KOPT-K1 (cell line): ENCODE results near the gene CATSPERZ.

ENCODE experiments used
- H3K27ac ChIP-seq: fragments of 200-600 bp; sonication (generic); 2 replicates; pipeline ENCODE4 v1.5.1; 2016; ENCODE audit warnings: antibody characterized with exemption, mild to moderate bottlenecking, low read depth, low read length; ENCODE audit not compliant: poor library complexity, severe bottlenecking
- H3K36me3 ChIP-seq: fragments of 200-600 bp; sonication (generic); 2 replicates; pipeline ENCODE4 v1.5.1; 2017; ENCODE audit warnings: antibody characterized with exemption, mild to moderate bottlenecking, low read length, moderate library complexity; ENCODE audit not compliant: insufficient read depth
- H3K9me3 ChIP-seq: fragments of 200-600 bp; sonication (generic); 2 replicates; pipeline ENCODE4 v1.5.1; 2017; ENCODE audit warnings: antibody characterized with exemption, low read length, mild to moderate bottlenecking; ENCODE audit not compliant: insufficient read depth, poor library complexity, severe bottlenecking

The CATSPERZ gene

DNA sequence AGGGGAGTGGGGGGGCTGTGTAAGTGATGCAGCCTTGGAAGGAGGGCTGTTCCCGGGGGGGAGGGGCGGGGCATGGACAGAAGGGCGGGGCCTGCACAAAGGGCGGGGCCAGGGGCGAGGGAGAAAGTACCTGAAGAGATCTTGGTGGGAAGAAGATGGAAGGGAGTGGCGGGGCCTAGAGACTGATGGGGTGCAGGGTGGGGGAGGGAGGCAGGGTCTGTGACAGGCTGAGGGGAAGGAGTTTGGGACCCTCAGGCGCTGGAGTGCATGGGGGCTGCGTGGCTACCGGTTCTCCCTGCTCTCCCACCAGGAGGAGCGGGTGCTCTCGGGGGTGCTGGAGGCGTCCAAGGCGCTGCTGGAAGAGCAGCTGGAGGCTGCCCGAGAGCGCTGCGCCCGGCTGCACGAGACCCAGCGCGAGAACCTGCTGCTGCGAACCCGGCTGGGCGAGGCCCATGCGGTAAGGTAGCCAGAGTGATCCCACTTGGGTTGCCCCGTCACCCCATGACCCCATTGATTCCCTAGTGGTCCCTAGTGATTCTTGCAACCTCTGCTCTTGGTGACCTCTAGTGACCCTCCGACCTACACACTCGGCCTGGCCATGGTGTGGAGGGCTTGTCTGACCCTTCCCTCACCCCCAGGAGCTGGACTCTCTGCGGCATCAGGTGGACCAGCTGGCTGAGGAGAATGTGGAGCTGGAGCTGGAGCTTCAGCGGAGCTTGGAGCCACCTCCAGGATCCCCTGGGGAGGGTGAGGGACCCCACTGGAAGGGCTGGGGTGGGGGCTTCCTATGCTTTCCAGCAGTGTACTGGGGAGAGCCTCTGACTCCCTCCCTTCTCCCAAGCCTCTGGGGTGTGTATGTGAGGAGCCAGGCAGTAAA, 42.9 kb downstream of the CATSPERZ start:
- no peaks in the 10 kb centered on the region for H3K9me3 ChIP-seq
- no peak overlapping the region for H3K27ac ChIP-seq
- 0 out of 2 replicates have a peak, but pooled peaks cover 11% of the 10 kb centered on the region for H3K36me3 ChIP-seq

DNA sequence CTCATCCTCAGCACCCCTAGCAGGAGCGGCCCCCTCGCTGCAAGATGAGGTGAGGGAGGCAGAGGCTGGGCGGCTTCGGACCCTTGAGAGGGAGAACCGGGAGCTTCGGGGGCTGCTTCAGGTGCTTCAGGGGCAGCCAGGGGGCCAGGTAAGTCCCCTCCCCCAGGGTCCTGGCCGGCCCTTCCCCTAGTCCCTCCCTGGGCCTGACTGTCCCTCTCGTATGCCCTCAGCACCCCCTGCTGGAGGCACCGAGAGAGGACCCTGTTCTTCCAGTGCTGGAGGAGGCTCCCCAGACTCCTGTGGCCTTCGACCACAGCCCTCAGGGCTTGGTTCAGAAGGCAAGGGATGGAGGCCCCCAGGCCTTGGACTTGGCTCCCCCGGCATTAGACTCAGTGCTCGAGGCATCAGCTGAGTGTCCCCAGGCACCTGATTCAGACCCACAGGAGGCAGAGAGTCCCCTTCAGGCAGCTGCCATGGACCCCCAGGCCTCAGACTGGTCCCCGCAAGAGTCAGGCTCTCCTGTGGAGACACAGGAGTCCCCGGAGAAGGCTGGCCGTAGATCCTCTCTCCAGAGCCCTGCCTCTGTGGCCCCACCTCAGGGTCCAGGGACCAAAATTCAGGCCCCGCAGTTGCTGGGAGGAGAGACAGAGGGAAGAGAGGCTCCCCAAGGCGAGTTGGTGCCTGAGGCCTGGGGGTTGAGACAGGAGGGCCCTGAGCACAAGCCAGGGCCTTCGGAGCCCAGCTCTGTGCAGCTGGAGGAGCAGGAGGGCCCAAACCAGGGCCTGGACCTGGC, 43.8 kb downstream of the CATSPERZ start:
- 0 out of 2 replicates have a peak, but pooled peaks cover 11% of the 10 kb centered on the region for H3K36me3 ChIP-seq
- no peaks in the 10 kb centered on the region for H3K9me3 ChIP-seq
- H3K27ac ChIP-seq = no peak overlapping the region

DNA sequence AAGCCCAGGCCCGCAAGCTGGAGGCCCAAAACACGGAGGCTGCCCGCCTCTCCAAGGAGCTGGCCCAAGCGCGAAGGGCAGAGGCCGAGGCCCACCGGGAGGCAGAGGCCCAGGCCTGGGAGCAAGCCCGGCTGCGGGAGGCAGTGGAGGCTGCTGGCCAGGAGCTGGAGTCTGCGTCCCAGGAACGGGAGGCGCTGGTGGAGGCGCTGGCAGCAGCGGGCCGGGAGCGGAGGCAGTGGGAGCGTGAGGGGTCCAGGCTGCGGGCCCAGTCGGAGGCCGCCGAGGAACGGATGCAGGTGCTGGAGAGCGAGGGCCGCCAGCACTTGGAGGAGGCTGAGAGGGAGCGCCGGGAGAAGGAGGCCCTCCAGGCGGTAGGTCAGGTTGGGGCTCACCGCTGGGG, 44.6 kb downstream of the CATSPERZ start:
- Histone ChIP-seq H3K9me3 (no peaks in the 10 kb centered on the region), H3K27ac (no peak overlapping the region), H3K36me3 (peaks cover 11% of the 10 kb centered on the region; the same call in 1 of the 2 replicates)

DNA sequence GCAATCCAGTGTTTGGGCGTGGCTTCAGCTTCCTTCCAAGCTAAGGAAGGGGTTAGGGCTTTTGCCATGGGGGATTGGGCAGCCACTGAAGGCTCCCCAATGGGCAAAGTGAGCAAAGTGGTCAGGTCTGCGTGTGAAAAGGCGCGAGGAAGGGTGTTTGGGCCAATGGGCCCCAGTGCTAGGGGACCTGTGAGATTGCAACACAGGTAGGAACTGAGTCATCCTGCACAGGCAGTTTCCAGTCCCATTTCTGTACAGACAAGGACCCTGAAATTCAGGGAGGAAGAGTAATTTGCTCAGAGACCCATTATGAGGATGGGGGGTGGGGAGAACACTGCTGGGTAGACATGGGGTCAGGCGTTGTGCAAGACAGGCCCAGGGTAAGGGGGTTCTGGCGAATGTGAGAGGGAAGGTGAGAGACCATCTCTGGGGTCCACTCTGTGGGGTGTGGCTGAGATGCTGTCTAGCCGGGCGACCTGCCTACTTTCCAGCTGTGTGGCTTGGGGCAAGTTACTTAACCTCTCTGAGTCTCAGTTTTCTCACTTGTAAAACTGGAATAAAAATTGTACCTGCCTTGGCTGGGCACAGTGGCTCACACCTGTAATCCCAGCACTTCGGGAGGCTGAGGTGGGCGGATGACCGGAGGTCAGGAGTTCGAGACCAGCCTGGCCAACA, 47.2 kb downstream of the CATSPERZ start:
- Histone ChIP-seq H3K36me3 (peaks cover 11% of the 10 kb centered on the region; the same call in 1 of the 2 replicates), H3K9me3 (no peaks in the 10 kb centered on the region), H3K27ac (no peak overlapping the region)

DNA sequence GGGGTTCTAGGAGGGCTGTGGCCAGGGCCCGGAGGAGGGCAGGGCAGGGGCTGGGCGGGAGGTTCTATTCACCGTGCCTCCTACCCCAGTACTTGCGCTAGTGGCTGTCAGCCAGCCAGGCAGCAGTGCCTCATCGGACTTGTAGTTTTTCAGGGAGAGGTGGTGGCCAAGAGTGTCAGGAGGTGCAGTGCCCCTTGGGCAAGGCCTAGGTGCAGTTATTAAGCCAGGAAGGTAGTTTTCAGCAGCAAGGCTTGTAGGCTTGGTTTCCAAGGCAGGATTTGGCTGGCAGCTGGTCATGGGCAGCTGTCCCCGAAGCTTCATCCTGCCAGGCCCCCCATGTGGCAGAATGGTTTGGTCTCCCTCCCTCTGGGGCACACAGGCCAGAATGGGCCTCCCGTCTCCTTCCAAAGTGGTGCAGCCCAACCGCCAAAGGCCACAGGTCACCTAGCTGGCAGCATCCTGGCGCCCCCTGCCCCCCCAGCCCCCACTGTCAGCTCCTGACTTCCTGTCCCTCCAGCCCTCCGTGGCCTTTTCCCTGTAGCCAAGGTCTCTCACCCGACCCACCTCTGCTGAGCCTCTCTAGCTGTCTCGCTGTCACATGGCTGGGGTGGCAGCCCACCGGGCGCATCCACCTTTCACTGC, 48.3 kb downstream of the CATSPERZ start:
- H3K27ac ChIP-seq = no peak overlapping the region
- peaks cover 12% of the 10 kb centered on the region; the same call in 1 of the 2 replicates for H3K36me3 ChIP-seq
- H3K9me3 ChIP-seq = no peaks in the 10 kb centered on the region

DNA sequence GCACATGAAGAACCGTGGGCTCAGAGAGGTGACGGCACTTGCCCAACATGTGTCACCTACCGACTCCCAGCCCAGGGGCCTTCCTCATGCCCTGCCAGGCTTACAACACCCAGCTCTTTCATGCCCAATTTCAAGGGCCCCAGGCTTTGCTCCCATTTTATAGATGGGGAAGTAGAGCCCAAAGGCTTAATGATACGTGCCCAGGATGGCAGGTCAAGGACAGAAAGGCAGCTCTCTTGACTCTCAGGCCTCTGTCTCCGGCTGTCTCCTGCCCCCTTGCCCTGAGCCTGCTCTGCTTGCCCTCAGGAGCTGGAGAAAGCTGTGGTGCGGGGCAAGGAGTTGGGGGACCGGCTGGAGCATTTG, 48.8 kb downstream of the CATSPERZ start:
- Histone ChIP-seq H3K27ac (no peak overlapping the region), H3K36me3 (peaks cover 13% of the 10 kb centered on the region; the same call in 1 of the 2 replicates), H3K9me3 (no peaks in the 10 kb centered on the region)

DNA sequence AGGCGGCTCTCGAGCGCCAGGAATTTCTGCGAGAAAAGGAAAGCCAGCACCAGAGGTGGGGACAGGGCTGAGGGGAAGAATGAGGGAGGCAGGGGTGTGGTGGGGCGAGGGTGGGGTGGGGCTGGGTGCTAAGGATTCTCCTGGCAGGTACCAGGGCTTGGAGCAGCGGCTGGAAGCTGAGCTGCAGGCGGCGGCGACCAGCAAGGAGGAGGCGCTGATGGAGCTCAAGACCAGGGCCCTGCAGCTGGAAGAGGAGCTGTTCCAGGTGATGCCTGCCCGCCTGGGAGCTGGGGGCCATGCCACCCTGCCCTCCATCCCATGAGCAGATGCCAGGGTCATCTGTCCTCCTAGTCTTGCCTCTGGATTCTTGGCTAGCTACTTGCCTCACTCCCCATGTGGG, 49.2 kb downstream of the CATSPERZ start:
- Histone ChIP-seq H3K9me3 (no peaks in the 10 kb centered on the region), H3K36me3 (peaks cover 12% of the 10 kb centered on the region; the same call in 1 of the 2 replicates), H3K27ac (no peak overlapping the region)

DNA sequence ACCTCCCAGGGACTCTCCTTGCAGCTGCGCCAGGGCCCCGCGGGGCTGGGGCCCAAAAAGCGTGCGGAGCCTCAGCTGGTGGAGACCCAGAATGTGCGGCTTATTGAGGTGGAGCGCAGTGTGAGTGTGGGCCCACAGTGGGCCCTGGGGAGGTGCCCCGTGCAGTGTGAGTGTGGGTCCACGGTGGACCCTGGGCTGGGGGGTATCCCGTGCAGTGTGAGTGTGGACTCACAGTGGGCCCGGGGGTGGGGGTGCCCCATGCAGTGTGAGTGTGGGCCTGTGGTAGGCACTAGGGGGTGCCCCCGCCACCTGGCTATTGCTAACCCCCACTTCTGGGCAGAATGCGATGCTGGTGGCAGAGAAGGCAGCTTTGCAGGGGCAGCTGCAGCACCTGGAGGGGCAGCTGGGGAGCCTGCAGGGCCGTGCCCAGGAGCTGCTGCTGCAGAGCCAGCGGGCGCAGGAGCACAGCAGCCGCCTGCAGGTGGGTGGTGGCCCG, 51.0 kb downstream of the CATSPERZ start:
- Histone ChIP-seq H3K36me3 (peaks cover 17% of the 10 kb centered on the region; the same call in 1 of the 2 replicates), H3K27ac (no peak overlapping the region), H3K9me3 (no peaks in the 10 kb centered on the region)

DNA sequence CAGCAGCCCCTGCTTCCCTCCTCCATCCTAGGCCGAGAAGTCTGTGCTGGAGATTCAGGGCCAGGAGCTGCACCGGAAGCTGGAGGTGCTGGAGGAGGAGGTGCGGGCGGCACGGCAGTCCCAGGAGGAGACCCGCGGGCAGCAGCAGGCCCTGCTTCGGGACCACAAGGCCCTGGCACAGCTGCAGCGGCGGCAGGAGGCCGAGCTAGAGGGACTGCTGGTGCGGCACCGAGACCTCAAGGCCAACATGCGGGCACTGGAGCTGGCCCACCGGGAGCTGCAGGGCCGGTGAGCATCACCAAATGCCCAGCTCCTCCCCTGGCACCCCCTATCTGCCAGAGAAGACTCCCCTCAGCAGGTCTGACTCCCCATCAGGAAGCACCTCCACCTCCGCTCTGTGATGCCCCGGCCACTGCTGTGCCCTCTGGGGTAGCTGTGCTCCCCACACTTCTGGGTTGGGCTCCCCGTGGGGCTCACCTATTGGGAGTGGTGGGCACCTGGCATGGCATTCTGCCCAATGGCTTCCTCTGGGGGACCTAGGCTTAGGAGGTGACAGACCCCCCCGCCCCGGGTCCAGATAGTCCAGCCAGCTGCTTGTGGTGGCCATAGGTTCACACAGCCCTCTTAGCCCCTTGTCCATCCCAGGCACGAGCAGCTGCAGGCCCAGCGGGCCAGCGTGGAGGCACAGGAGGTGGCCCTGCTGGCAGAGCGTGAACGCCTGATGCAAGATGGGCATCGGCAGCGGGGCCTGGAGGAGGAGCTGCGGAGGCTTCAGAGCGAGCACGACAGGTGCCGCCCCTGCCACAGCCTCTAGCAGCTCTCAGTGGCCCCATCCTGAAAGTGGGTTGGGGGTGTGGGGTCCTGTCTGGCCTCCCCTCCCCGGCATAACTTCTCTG, 52.2 kb downstream of the CATSPERZ start:
- Histone ChIP-seq H3K27ac (no peak overlapping the region), H3K9me3 (no peaks in the 10 kb centered on the region), H3K36me3 (peaks cover 17% of the 10 kb centered on the region; the same call in 1 of the 2 replicates)

DNA sequence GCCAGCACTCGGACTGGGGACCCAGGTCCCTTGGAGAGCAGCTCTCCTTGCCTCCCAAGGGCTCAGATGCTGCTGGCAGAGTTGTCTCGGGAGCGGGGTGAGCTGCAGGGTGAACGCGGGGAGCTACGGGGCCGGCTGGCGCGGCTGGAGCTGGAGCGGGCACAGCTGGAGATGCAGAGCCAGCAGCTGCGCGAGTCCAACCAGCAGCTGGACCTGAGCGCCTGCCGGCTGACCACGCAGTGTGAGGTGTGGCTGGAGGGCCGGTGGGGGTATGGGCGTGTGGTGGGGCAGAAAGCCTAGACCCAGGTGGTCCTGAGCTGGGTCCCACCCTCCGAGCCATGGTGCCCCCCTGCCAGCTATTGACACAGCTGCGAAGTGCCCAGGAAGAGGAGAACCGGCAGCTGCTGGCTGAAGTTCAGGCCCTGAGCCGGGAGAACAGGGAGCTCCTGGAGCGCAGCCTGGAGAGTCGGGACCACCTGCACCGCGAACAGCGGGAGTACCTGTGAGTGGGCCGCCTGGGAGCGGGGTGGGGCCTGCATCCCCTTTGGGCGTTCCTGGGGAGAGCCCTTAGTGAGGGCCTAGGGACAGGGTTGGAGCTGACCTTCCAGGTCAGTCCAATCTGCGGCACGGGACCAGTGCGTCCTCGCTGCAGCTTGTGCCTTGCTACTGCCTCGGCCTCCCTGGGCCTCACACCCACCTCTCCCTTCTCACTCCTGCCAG, 53.0 kb downstream of the CATSPERZ start:
- no peak overlapping the region for H3K27ac ChIP-seq
- H3K9me3 ChIP-seq = no peaks in the 10 kb centered on the region
- peaks cover 17% of the 10 kb centered on the region; the same call in 1 of the 2 replicates for H3K36me3 ChIP-seq

DNA sequence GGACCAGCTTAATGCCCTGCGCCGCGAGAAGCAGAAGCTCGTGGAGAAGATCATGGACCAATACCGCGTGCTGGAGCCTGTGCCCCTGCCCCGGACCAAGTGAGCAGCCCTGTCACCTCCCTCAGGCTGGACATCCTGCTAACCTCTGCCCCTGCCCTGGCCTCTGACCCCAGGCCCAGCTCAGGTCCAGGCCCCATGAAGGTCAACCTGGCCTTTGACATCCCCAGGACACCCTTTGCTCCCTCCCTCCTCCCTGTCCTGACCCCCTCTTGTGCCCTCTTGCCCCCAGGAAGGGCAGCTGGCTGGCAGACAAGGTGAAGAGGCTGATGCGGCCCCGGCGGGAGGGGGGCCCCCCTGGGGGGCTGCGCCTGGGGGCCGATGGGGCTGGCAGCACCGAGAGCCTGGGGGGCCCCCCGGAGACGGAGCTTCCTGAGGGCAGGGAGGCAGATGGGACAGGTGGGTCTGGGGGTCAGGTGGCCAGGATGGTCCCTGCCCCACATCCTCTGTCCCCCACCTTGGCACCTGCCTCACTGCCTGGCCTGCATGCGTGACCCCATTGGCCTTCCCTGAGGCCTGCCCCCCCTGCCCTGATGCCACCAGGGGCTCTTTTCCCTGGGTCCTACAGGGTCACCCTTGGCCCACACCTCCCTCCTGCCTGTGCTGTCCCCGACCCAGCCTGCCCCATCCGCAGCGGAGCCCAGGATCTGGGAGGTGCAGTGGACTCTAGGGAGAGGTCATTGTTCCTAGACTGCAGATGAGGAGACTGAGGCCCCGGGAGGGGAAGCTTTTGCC, 53.8 kb downstream of the CATSPERZ start:
- Histone ChIP-seq H3K9me3 (no peaks in the 10 kb centered on the region), H3K36me3 (peaks cover 17% of the 10 kb centered on the region; the same call in 1 of the 2 replicates), H3K27ac (no peak overlapping the region)
